GM12878 (cell line): Measurements from ENCODE around the gene HASPIN.

Experiments
- BMI1 ChIP-seq: fragments of 450-650 bp; IDR thresholded peaks from 2 replicates; pipeline ENCODE4 v1.6.1; 2016; ENCODE audit warnings: mild to moderate bottlenecking, moderate library complexity, borderline replicate concordance
- CREM ChIP-seq: IDR thresholded peaks from 2 replicates; pipeline ENCODE4 v1.6.1; 2014; ENCODE audit warnings: antibody characterized with exemption, low read depth
- FOS ChIP-seq: IDR thresholded peaks from 3 replicates; pipeline ENCODE4 v1.6.1; 2011; ENCODE audit warnings: borderline replicate concordance; ENCODE audit not compliant: insufficient read length; ENCODE audit errors: extremely low read depth
- GABPA ChIP-seq: IDR thresholded peaks from 2 replicates; pipeline ENCODE4 v1.6.1; 2014; ENCODE audit warnings: antibody characterized with exemption, low read depth, mild to moderate bottlenecking, inconsistent platforms
- IKZF2 ChIP-seq, 2 experiments: fragments of 450-650 bp; IDR thresholded peaks; 2 replicates each; pipeline ENCODE4 v1.6.1; 2017; ENCODE audit warnings: mild to moderate bottlenecking in 2 of 2, moderate library complexity in 2 of 2
- IRF4 ChIP-seq: IDR thresholded peaks from 2 replicates; pipeline ENCODE4 v1.6.1; 2011; ENCODE audit warnings: low read depth, low read length
- MYB ChIP-seq: fragments of 150-350 bp; IDR thresholded peaks from 2 replicates; pipeline ENCODE4 v1.6.1; 2014; ENCODE audit warnings: mild to moderate bottlenecking, low read depth, low read length, borderline replicate concordance
- NFYB ChIP-seq: IDR thresholded peaks from 2 replicates; pipeline ENCODE4 v1.6.1; 2011; ENCODE audit warnings: low read depth, mild to moderate bottlenecking, low read length, improper control_type of control experiment, moderate library complexity; ENCODE audit not compliant: insufficient read depth
- POLR2A ChIP-seq: IDR thresholded peaks from 2 replicates; pipeline ENCODE4 v1.6.1; 2011; ENCODE audit warnings: low read depth, mild to moderate bottlenecking, low read length
- TAF1 ChIP-seq: IDR thresholded peaks from 2 replicates; pipeline ENCODE4 v1.6.1; 2011; ENCODE audit warnings: mild to moderate bottlenecking, low read depth, low read length, borderline replicate concordance
- ZNF274 ChIP-seq: IDR thresholded peaks from one replicate; pipeline ENCODE4 v1.8.0; 2011; ENCODE audit not compliant: insufficient read length, insufficient read depth
- TF ChIP-seq, protein P1 (sequence below), 3 experiments: IDR thresholded peaks in 2 of 3; conservative IDR thresholded peaks in 1 of 3; 2 replicates each; pipeline ENCODE4 v1.5.1; 2011; ENCODE audit warnings: low read depth in 3 of 3, low read length in 3 of 3, mild to moderate bottlenecking in 3 of 3, control low read depth in 2 of 3, moderate library complexity in 2 of 3, inconsistent platforms in 1 of 3, mixed read lengths in 1 of 3; ENCODE audit not compliant: control insufficient read depth in 2 of 3, insufficient read depth in 1 of 3; ENCODE audit errors: extremely low read depth in 1 of 3
- TF ChIP-seq, protein P2 (sequence below): IDR thresholded peaks from 2 replicates; pipeline ENCODE4 v1.6.1; 2012; ENCODE audit warnings: improper control_type of control experiment, low read depth, low read length; ENCODE audit not compliant: insufficient replicate concordance
- TF ChIP-seq, protein P3 (sequence below): IDR thresholded peaks from 2 replicates; pipeline ENCODE4 v1.6.1; 2011; ENCODE audit warnings: low read depth, low read length, improper control_type of control experiment, borderline replicate concordance

DNA sequence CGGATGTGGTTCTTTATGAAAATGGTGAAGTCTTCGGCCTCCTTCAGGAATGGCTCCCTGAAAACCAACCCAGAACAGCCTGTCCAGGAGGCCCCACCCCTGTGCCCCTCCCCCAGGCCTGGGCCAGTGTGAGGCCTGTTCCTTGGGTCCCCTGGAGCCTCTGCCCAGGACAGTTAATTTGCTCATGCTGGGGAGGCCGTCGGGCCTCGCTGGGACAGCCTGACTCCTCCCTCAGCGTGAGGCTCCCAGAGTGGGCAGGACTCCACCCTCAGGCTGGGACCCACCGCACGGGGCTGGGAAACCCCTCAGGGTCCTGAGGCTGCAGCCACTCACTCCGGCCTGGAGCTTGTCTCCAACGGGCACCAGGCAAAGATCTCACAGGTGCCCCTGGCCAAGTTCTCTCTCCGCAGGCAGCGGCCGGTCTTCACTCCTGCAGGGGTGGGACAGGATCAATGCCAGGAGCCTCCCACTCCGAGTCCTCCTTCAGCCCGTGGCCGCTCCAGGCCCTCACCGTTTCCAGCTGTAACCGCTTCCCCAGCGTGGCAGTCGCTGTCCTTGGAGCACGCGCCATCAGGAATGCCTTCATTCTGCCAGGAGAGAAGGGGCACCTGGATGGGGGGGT, 33.5 kb upstream of the HASPIN start:
- TF ChIP-seq TAF1 (no peak), MYB (no peak), CREM (no peak), FOS (no peak), BMI1 (no peak), NFYB (no peak), POLR2A (no peak), IRF4 (no peak), GABPA (no peak), ZNF274 (no peak), IKZF2 (IDR thresholded peaks at IDR 0.05) (no peak)
- TF ChIP-seq, protein P1, sequence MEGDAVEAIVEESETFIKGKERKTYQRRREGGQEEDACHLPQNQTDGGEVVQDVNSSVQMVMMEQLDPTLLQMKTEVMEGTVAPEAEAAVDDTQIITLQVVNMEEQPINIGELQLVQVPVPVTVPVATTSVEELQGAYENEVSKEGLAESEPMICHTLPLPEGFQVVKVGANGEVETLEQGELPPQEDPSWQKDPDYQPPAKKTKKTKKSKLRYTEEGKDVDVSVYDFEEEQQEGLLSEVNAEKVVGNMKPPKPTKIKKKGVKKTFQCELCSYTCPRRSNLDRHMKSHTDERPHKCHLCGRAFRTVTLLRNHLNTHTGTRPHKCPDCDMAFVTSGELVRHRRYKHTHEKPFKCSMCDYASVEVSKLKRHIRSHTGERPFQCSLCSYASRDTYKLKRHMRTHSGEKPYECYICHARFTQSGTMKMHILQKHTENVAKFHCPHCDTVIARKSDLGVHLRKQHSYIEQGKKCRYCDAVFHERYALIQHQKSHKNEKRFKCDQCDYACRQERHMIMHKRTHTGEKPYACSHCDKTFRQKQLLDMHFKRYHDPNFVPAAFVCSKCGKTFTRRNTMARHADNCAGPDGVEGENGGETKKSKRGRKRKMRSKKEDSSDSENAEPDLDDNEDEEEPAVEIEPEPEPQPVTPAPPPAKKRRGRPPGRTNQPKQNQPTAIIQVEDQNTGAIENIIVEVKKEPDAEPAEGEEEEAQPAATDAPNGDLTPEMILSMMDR (IDR thresholded peaks at IDR 0.05 in 2 of 3, conservative IDR thresholded peaks at IDR 0.05 in 1 of 3; ENCODE audit: control insufficient read depth in 2 of 3, extremely low read depth in 1 of 3, insufficient read depth in 1 of 3, low read depth in 3 of 3, low read length in 3 of 3), result no peak
- TF ChIP-seq, protein P2, sequence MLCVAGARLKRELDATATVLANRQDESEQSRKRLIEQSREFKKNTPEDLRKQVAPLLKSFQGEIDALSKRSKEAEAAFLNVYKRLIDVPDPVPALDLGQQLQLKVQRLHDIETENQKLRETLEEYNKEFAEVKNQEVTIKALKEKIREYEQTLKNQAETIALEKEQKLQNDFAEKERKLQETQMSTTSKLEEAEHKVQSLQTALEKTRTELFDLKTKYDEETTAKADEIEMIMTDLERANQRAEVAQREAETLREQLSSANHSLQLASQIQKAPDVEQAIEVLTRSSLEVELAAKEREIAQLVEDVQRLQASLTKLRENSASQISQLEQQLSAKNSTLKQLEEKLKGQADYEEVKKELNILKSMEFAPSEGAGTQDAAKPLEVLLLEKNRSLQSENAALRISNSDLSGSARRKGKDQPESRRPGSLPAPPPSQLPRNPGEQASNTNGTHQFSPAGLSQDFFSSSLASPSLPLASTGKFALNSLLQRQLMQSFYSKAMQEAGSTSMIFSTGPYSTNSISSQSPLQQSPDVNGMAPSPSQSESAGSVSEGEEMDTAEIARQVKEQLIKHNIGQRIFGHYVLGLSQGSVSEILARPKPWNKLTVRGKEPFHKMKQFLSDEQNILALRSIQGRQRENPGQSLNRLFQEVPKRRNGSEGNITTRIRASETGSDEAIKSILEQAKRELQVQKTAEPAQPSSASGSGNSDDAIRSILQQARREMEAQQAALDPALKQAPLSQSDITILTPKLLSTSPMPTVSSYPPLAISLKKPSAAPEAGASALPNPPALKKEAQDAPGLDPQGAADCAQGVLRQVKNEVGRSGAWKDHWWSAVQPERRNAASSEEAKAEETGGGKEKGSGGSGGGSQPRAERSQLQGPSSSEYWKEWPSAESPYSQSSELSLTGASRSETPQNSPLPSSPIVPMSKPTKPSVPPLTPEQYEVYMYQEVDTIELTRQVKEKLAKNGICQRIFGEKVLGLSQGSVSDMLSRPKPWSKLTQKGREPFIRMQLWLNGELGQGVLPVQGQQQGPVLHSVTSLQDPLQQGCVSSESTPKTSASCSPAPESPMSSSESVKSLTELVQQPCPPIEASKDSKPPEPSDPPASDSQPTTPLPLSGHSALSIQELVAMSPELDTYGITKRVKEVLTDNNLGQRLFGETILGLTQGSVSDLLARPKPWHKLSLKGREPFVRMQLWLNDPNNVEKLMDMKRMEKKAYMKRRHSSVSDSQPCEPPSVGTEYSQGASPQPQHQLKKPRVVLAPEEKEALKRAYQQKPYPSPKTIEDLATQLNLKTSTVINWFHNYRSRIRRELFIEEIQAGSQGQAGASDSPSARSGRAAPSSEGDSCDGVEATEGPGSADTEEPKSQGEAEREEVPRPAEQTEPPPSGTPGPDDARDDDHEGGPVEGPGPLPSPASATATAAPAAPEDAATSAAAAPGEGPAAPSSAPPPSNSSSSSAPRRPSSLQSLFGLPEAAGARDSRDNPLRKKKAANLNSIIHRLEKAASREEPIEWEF, result no peak
- TF ChIP-seq, protein P3, sequence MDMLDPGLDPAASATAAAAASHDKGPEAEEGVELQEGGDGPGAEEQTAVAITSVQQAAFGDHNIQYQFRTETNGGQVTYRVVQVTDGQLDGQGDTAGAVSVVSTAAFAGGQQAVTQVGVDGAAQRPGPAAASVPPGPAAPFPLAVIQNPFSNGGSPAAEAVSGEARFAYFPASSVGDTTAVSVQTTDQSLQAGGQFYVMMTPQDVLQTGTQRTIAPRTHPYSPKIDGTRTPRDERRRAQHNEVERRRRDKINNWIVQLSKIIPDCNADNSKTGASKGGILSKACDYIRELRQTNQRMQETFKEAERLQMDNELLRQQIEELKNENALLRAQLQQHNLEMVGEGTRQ, result no peak
